BE2C (cell line): ENCODE measurements around the gene GRB7.

Experiments used
- DNase-seq: peaks from one replicate; pipeline ENCODE4 v3.0.0-alpha.2; 2020
- H3K27me3 ChIP-seq: fragments of 250-450 bp; sonication (Bioruptor Pico); 2 replicates; pipeline ENCODE4 v1.5.1; 2020; ENCODE audit warnings: mild to moderate bottlenecking
- H3K36me3 ChIP-seq: fragments of 250-450 bp; sonication (Bioruptor Pico); 2 replicates; pipeline ENCODE4 v1.5.1; 2020; ENCODE audit warnings: mild to moderate bottlenecking
- H3K4me1 ChIP-seq: fragments of 250-450 bp; sonication (Bioruptor Pico); 2 replicates; pipeline ENCODE4 v1.5.1; 2020
- H3K4me3 ChIP-seq: 2 replicates; pipeline ENCODE4 v1.5.1; 2011; ENCODE audit warnings: low read depth, low read length
- H3K9me3 ChIP-seq: fragments of 250-450 bp; sonication (Bioruptor Pico); 2 replicates; pipeline ENCODE4 v1.5.1; 2020
- CTCF ChIP-seq: IDR thresholded peaks from 2 replicates; pipeline ENCODE4 v1.5.1; 2012; ENCODE audit warnings: mild to moderate bottlenecking, low read depth, low read length

The GRB7 gene

GRCh38 chr17:39702901-39703893 lies 34.5 kb upstream of the GRB7 start:
- no peak for TF ChIP-seq CTCF
- Histone ChIP-seq H3K4me1 (no peaks in the 10 kb centered on the region), H3K4me3 (no peak overlapping the region), H3K27me3 (peaks cover 50% of the 10 kb centered on the region), H3K9me3 (no peaks in the 10 kb centered on the region), H3K36me3 (no peaks in the 10 kb centered on the region)
- no peak for DNase-seq

- Histone ChIP-seq H3K4me1 (no peaks in the 10 kb centered on the region), H3K9me3 (no peaks in the 10 kb centered on the region), H3K4me3 (no peak overlapping the region), H3K36me3 (no peaks in the 10 kb centered on the region), H3K27me3 (peaks cover 49% of the 10 kb centered on the region)
- TF ChIP-seq CTCF, result no peak
- DNase-seq, result no peak
Measured at GRCh38 chr17:39703913-39704312, 33.8 kb upstream of the GRB7 start.

- Histone ChIP-seq H3K27me3 (peaks cover 38% of the 10 kb centered on the region), H3K36me3 (no peaks in the 10 kb centered on the region)
- no peak for DNase-seq
Measured at GRCh38 chr17:39704821-39705551, 32.8 kb upstream of the GRB7 start.

GRCh38 chr17:39705786-39706348 lies 31.9 kb upstream of the GRB7 start:
- no peak for DNase-seq
- Histone ChIP-seq H3K4me1 (no peaks in the 10 kb centered on the region), H3K36me3 (no peaks in the 10 kb centered on the region), H3K27me3 (peaks cover 30% of the 10 kb centered on the region), H3K4me3 (no peak overlapping the region), H3K9me3 (no peaks in the 10 kb centered on the region)
- TF ChIP-seq CTCF, result no peak

More at GRCh38 chr17:39704821-39705551, 32.8 kb upstream of the GRB7 start:
- TF ChIP-seq CTCF, result no peak
- H3K4me3 ChIP-seq, result no peak overlapping the region
- H3K4me1 ChIP-seq, result no peaks in the 10 kb centered on the region
- H3K9me3 ChIP-seq, result no peaks in the 10 kb centered on the region

- Histone ChIP-seq H3K4me1 (no peaks in the 10 kb centered on the region), H3K36me3 (no peaks in the 10 kb centered on the region), H3K9me3 (no peaks in the 10 kb centered on the region), H3K4me3 (no peak overlapping the region), H3K27me3 (peaks cover 24% of the 10 kb centered on the region)
- TF ChIP-seq CTCF, result no peak
- no peak for DNase-seq
Measured at GRCh38 chr17:39706383-39706782, 31.4 kb upstream of the GRB7 start.
